Right hindlimb (tissue), 1 donor: ENCODE measurements around the gene MGAT4A.
"Not testable (repeated sequence)": the region's sequence is repeated elsewhere in the genome, so short reads cannot be mapped to it uniquely, and the experiment has no call there.

Experiments
- DNase-seq: peaks from one replicate; pipeline ENCODE4 v3.0.0-alpha.2; 2018

Gene MGAT4A

GRCh38 chr2:98701230-98701629 is 29.7 kb downstream of the MGAT4A start:
- no peak for DNase-seq

GRCh38 chr2:98698896-98699295 is 32.0 kb downstream of the MGAT4A start:
- no peak for DNase-seq

GRCh38 chr2:98697651-98698337 is 33.1 kb downstream of the MGAT4A start:
- DNase-seq, result no peak

- DNase-seq, result no peak
Measured at GRCh38 chr2:98696200-98696599, 34.7 kb downstream of the MGAT4A start.

- no peak for DNase-seq
Measured at GRCh38 chr2:98695255-98695654, 35.7 kb downstream of the MGAT4A start.

- DNase-seq, result no peak
Measured at GRCh38 chr2:98693477-98693876, 37.5 kb downstream of the MGAT4A start.

GRCh38 chr2:98692090-98693054 is 38.6 kb downstream of the MGAT4A start:
- DNase-seq, result no peak

GRCh38 chr2:98691303-98691702 is 39.6 kb downstream of the MGAT4A start:
- DNase-seq, result no peak

GRCh38 chr2:98685930-98686887 is 44.7 kb downstream of the MGAT4A start:
- DNase-seq, result no peak

GRCh38 chr2:98683728-98684127 is 47.2 kb downstream of the MGAT4A start:
- no peak for DNase-seq

- DNase-seq, result no peak
Measured at GRCh38 chr2:98676742-98677141, 54.2 kb downstream of the MGAT4A start.

- no peak for DNase-seq
Measured at GRCh38 chr2:98674233-98674964, 56.5 kb downstream of the MGAT4A start.

GRCh38 chr2:98669675-98670074 is 61.3 kb downstream of the MGAT4A start:
- no peak for DNase-seq

GRCh38 chr2:98665677-98666076 is 65.3 kb downstream of the MGAT4A start:
- no peak for DNase-seq

GRCh38 chr2:98664323-98664722 is 66.6 kb downstream of the MGAT4A start:
- DNase-seq, result no peak

- no peak for DNase-seq
Measured at GRCh38 chr2:98663511-98664090, 67.3 kb downstream of the MGAT4A start.

- not testable (repeated sequence) for DNase-seq
Measured at GRCh38 chr2:98659491-98659840, 71.5 kb downstream of the MGAT4A start.

GRCh38 chr2:98658816-98659490 is 72.0 kb downstream of the MGAT4A start:
- DNase-seq, result no peak

- DNase-seq, result no peak
Measured at GRCh38 chr2:98656800-98657199, 74.1 kb downstream of the MGAT4A start.

GRCh38 chr2:98654699-98655495 is 76.0 kb downstream of the MGAT4A start:
- DNase-seq, result no peak
